Ovary (tissue), 9 donors: ENCODE data around the gene PLK5. TPM values are rescaled to one million over a fixed set of nuclear protein-coding genes. Genes with fewer than 3 reads are reported as not detected.
"Not testable (repeated sequence)": the region's sequence is repeated elsewhere in the genome, so short reads cannot be mapped to it uniquely, and the experiment has no call there.

Source experiments
- DNase-seq, 5 donors: peaks; one replicate each; pipeline ENCODE4 v3.0.0-alpha.2; 2019 to 2020
- H3K27ac ChIP-seq, 2 donors: fragments of 200-600 bp; one replicate each; pipeline versions ENCODE4 v1.5.1 to v1.8.0; 2019 to 2022
- H3K27me3 ChIP-seq: fragments of 200-600 bp; one replicate; pipeline ENCODE4 v1.8.0; 2022
- H3K36me3 ChIP-seq: fragments of 200-600 bp; sonication (generic); one replicate; pipeline ENCODE4 v1.5.1; 2019
- H3K4me1 ChIP-seq: one replicate; pipeline ENCODE4 v1.8.1; 2013; ENCODE audit warnings: mild to moderate bottlenecking, moderate library complexity; ENCODE audit not compliant: insufficient read depth
- H3K4me3 ChIP-seq: fragments of 200-600 bp; sonication (generic); one replicate; pipeline ENCODE4 v1.5.1; 2017
- H3K9me3 ChIP-seq, 2 donors: fragments of 200-600 bp in 1 of 2; sonication (generic) in 1 of 2; one replicate each; pipeline versions ENCODE4 v1.5.1 to v1.8.1; 2013 to 2019; ENCODE audit warnings: mild to moderate bottlenecking in 1 of 2, moderate library complexity in 1 of 2
- CTCF ChIP-seq, 3 donors: fragments of 450-650 bp in 2 of 3; fragments of 200-600 bp in 1 of 3; IDR thresholded peaks; one replicate each; pipeline versions ENCODE4 v1.5.1 to v1.8.0; 2016 to 2022; ENCODE audit warnings: antibody characterized with exemption in 3 of 3, mild to moderate bottlenecking in 1 of 3
- EP300 ChIP-seq: sonication (generic); formaldehyde crosslinking; IDR thresholded peaks from one replicate; pipeline ENCODE4 v1.6.1; 2017; ENCODE audit warnings: antibody characterized with exemption
- POLR2A ChIP-seq: fragments of 450-650 bp; IDR thresholded peaks from one replicate; pipeline ENCODE4 v1.6.1; 2017; ENCODE audit warnings: antibody characterized with exemption, mild to moderate bottlenecking, moderate library complexity
- WGBS, 3 donors: extraction: QIAGEN DNeasy Blood & Tissue Kit in 1 of 3; methylation state at CpG; one replicate each; pipeline versions ENCODE4 v1.1.5 to v1.1.7; 2013 to 2017; 5-methylcytosine and 5-hydroxymethylcytosine counted together
- intact Hi-C, 4 donors: fragments of 100-400 bp; cut with DNase I; formaldehyde crosslinking; loops; one replicate each; pipeline versions ENCODE4 v1.11.0 to v1.15.1; 2022 to 2023
- polyA plus RNA-seq, 2 donors: library from polyadenylated mRNA; stranded (reverse); fragments of 200-250 nt in 1 of 2; fragments of 350-450 nt in 1 of 2; fragmentation: Illumina TruSeq in 1 of 2; extraction: RNeasy Lipid Tissue Mini Kit (QIAGEN cat#74804) in 1 of 2; gene quantifications; one replicate each; pipeline ENCODE4 v1.2.3, GENCODE V29; 2013 to 2014
- total RNA-seq, 7 donors: library from RNA; depleted of rRNA in 2 of 7; stranded (reverse); fragments of >200 nt in 2 of 7; fragmentation: NEBNext Ultra II Directional in 3 of 7; extraction: Animal tissue kit (Norgen Biotek cat#: 25700) in 3 of 7; gene quantifications; one replicate each; pipeline versions ENCODE4 v1.1.0 to v1.2.4, GENCODE V29; 2016 to 2023
- donor health status: DM: no; HTN: no; CAD: no; lungs with moderate emphysema.
- donor health status: DM: no; HTN: no; CAD: no.
- donor health status: Bipolar disorder and iron deficiency.
- donor health status: DM: yes; HTN: yes; CAD: no.
- donor health status: DM: no; HTN: no; CAD: no.
- donor health status: DM: yes; HTN: yes; CAD: no.

PLK5 gene
- total and polyA plus RNA-seq, 9 donors = 0.11 to 1.1 (median 0.65) TPM; not detected in 5

DNA sequence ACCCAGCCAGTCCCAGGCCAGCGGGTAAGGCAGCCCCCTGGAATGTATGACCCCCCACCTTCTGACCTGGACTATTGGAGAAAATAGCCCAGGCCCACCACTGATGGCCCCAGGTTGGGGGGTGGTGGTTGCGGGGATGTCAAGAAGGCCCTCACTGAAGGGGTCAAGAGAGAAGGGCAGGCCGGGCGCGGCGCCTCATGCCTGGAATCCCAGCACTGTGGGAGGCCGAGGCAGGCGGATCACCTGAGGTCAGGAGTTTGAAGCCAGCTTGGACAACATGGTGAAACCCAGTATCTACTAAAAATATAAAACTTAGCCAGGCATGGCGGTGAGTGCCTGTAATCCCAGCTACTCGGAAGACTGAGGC, 9.6 kb upstream of the PLK5 start:
- Histone ChIP-seq H3K36me3 (no peaks in the 10 kb centered on the region), H3K27me3 (peaks cover 5% of the 10 kb centered on the region), H3K27ac (no peak overlapping the region), H3K9me3 (no peaks in the 10 kb centered on the region), H3K4me1 (no peaks in the 10 kb centered on the region), H3K4me3 (no peak overlapping the region)
- intact Hi-C loops = no loop called here
- DNase-seq = no peak
- TF ChIP-seq EP300 (no peak), POLR2A (no peak), CTCF (IDR thresholded peaks at IDR 0.05) (no peak)
- WGBS, 3 donors = 47 to 84% (median 49%) methylated on average over 10 of the region's 10 CpGs

GRCh38 chr19:1514986-1515721, 8.7 kb upstream of the PLK5 start:
- no peak overlapping the region for H3K27ac ChIP-seq
- no peak overlapping the region for H3K4me3 ChIP-seq
- WGBS, 3 donors = 58 to 75% (median 69%) methylated on average over 14 of the region's 14 CpGs
- TF ChIP-seq POLR2A (no peak), EP300 (no peak), CTCF (IDR thresholded peaks at IDR 0.05) (no peak)
- DNase-seq = no peak
- no peaks in the 10 kb centered on the region for H3K36me3 ChIP-seq
- intact Hi-C loops = no loop called here
- H3K9me3 ChIP-seq = no peaks in the 10 kb centered on the region
- peaks cover 5% of the 10 kb centered on the region for H3K27me3 ChIP-seq
- H3K4me1 ChIP-seq = no peaks in the 10 kb centered on the region

- 64 to 75% (median 70%) methylated on average over 8 of the region's 8 CpGs for WGBS, 3 donors
- intact Hi-C loops = no loop called here
- TF ChIP-seq POLR2A (no peak), EP300 (no peak), CTCF (IDR thresholded peaks at IDR 0.05) (no peak)
- H3K27me3 ChIP-seq = peaks cover 5% of the 10 kb centered on the region
- no peak for DNase-seq
- no peaks in the 10 kb centered on the region for H3K9me3 ChIP-seq
- no peaks in the 10 kb centered on the region for H3K4me1 ChIP-seq
- no peaks in the 10 kb centered on the region for H3K36me3 ChIP-seq
- no peak overlapping the region for H3K4me3 ChIP-seq
- H3K27ac ChIP-seq = no peak overlapping the region
Observed at GRCh38 chr19:1516395-1516753, 7.5 kb upstream of the PLK5 start.

DNA sequence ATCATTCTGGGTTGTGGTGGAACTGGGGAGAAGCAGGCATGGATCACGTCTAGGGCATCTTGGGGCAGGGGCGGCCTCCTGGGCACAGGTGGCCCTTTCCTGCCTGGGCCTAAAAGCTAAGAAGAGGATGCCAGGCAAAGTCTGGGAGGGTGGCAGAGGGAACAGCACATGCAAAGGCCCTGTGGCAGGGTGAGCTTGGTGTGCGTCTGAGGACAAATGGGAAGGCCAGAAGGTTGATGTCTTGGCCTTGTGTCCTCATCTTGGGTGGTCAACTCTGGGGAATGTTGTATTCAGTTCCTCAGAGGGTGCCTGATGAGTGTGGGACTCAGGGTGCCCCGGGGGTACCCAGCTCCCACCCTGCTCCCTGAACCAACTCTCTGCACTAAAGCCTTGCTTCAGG, 5.4 kb upstream of the PLK5 start:
- 80 to 91% (median 91%) methylated on average over 4 of the region's 4 CpGs for WGBS, 3 donors

GRCh38 chr19:1519802-1520201, 4.1 kb upstream of the PLK5 start:
- H3K4me1 ChIP-seq, H3K9me3 ChIP-seq, H3K27ac ChIP-seq, H3K36me3 ChIP-seq, H3K4me3 ChIP-seq, intact Hi-C loops, DNase-seq, H3K27me3 ChIP-seq: not testable (repeated sequence)
- 87 to 91% (median 89%) methylated on average over 8 of the region's 8 CpGs for WGBS, 3 donors

More for the DNA sequence above, 5.4 kb upstream of the PLK5 start:
- no peak for DNase-seq
- Histone ChIP-seq H3K4me1 (no peaks in the 10 kb centered on the region), H3K27ac (no peak overlapping the region), H3K4me3 (no peak overlapping the region), H3K36me3 (no peaks in the 10 kb centered on the region), H3K9me3 (no peaks in the 10 kb centered on the region), H3K27me3 (peaks cover 5% of the 10 kb centered on the region)
- intact Hi-C loops = no loop called here
- TF ChIP-seq CTCF (IDR thresholded peaks at IDR 0.05) (no peak), POLR2A (no peak), EP300 (no peak)
